CD4-positive, alpha-beta T cell (primary cell): ENCODE measurements around the gene PIBF1. TPM values are rescaled to one million over a fixed set of nuclear protein-coding genes. Genes with fewer than 3 reads are reported as not detected.

Source experiments
- ATAC-seq: fragments of 200-7000 bp; cut with Tn5 transposase; one replicate; pipeline ENCODE4 v1.10.0; 2022; ENCODE audit warnings: mild to moderate bottlenecking; ENCODE audit not compliant: poor library complexity
- CTCF ChIA-PET: fragments of 350-600 bp; sonication (Branson Sonifier 250); formaldehyde crosslinking; loops from one replicate; lab custom pipeline; 2021; ENCODE audit warnings: antibody characterized with exemption, inconsistent platforms; lab: Charles Lee
- POLR2A ChIA-PET: fragments of 350-600 bp; sonication (Branson Sonifier 250); formaldehyde crosslinking; loops from one replicate; lab custom pipeline; 2021; ENCODE audit warnings: antibody characterized with exemption, inconsistent platforms; lab: Charles Lee
- DNase-seq, 14 experiments: peaks; one replicate each; pipeline ENCODE4 v3.0.0-alpha.2; 2013 to 2020; ENCODE audit warnings: mixed read lengths in 2 of 14
- H3K27ac ChIP-seq, 2 donors: one replicate each; pipeline versions ENCODE4 v1.5.1 to v1.7.0; 2013; ENCODE audit warnings: low read length in 2 of 2, low read depth in 1 of 2, mild to moderate bottlenecking in 1 of 2
- H3K27me3 ChIP-seq, 2 experiments: 1 replicate in 1 of 2; 2 replicates in 1 of 2; pipeline versions ENCODE4 v1.6.1 to v1.7.0; 2013; ENCODE audit warnings: low read length in 2 of 2, control low read depth in 1 of 2, mild to moderate bottlenecking in 1 of 2, moderate library complexity in 1 of 2; ENCODE audit not compliant: insufficient read depth in 2 of 2, control insufficient read depth in 1 of 2
- H3K36me3 ChIP-seq: one replicate; pipeline ENCODE4 v1.6.1; 2013; ENCODE audit warnings: low read length, control low read depth; ENCODE audit not compliant: insufficient read depth
- H3K4me1 ChIP-seq: one replicate; pipeline ENCODE4 v1.6.1; 2013; ENCODE audit warnings: low read length, control low read depth; ENCODE audit not compliant: insufficient read depth
- H3K4me3 ChIP-seq: one replicate; pipeline ENCODE4 v1.5.1; 2013; ENCODE audit warnings: mild to moderate bottlenecking, low read length, moderate library complexity
- H3K9me3 ChIP-seq, 2 experiments: 1 replicate in 1 of 2; 2 replicates in 1 of 2; pipeline versions ENCODE4 v1.6.1 to v1.7.0; 2013; ENCODE audit warnings: low read length in 2 of 2, mild to moderate bottlenecking in 2 of 2, control low read depth in 1 of 2, moderate library complexity in 1 of 2; ENCODE audit not compliant: control insufficient read depth in 1 of 2, insufficient read depth in 1 of 2
- H3K27ac Mint-ChIP-seq: one replicate; pipeline ENCODE4 v1.8.0; 2020; ENCODE audit warnings: mixed read lengths
- H3K27me3 Mint-ChIP-seq: one replicate; pipeline ENCODE4 v1.8.0; 2021; ENCODE audit warnings: mixed read lengths
- H3K36me3 Mint-ChIP-seq: one replicate; pipeline ENCODE4 v1.8.0; 2021; ENCODE audit warnings: low read depth, mixed read lengths
- H3K4me1 Mint-ChIP-seq: one replicate; pipeline ENCODE4 v1.8.0; 2021; ENCODE audit warnings: low read depth, mixed read lengths
- H3K4me3 Mint-ChIP-seq: one replicate; pipeline ENCODE4 v1.8.0; 2020; ENCODE audit warnings: mild to moderate bottlenecking, mixed read lengths
- H3K9me3 Mint-ChIP-seq: one replicate; pipeline ENCODE4 v1.8.0; 2020; ENCODE audit warnings: mixed read lengths
- intact Hi-C, 2 experiments: fragments of 100-400 bp; cut with DNase I in 1 of 2; cut with micrococcal nuclease in 1 of 2; formaldehyde crosslinking; loops; one replicate each; pipeline versions ENCODE4 v1.15.1 to v1.9.0; 2023 to 2025; cut with DNase I, micrococcal nuclease
- total RNA-seq, 174 experiments: library from RNA in 2 of 174; stranded (reverse) in 2 of 174; gene quantifications; one replicate each; pipeline ENCODE4 v1.2.3 and lab custom pipeline; 2021 to 2026
- TF ChIP-seq, protein P1 (sequence below): fragments of 200-600 bp; IDR thresholded peaks from one replicate; pipeline ENCODE4 v1.8.0; 2022; ENCODE audit warnings: antibody characterized with exemption, mild to moderate bottlenecking

The PIBF1 gene
- total RNA-seq, 2 experiments from 2014 or later: 22.6 to 22.7 TPM

GRCh38 chr13:72985610-72986009, 203.7 kb downstream of the PIBF1 start:
- no peak overlapping the region for H3K27ac Mint-ChIP-seq
- ChIA-PET POLR2A (interaction anchor here (0.6 kb wide), 1 partner anchor 11 kb away, joined by 3 read pairs; no protein-coding TSS in a partner anchor), CTCF (no interaction called here)
- H3K27ac ChIP-seq: no peak overlapping the region
- H3K9me3 Mint-ChIP-seq: no peaks in the 10 kb centered on the region
- no peaks in the 10 kb centered on the region for H3K9me3 ChIP-seq
- DNase-seq: no peak
- H3K4me1 Mint-ChIP-seq: no peaks in the 10 kb centered on the region
- no peak for ATAC-seq
- TF ChIP-seq, protein P1, sequence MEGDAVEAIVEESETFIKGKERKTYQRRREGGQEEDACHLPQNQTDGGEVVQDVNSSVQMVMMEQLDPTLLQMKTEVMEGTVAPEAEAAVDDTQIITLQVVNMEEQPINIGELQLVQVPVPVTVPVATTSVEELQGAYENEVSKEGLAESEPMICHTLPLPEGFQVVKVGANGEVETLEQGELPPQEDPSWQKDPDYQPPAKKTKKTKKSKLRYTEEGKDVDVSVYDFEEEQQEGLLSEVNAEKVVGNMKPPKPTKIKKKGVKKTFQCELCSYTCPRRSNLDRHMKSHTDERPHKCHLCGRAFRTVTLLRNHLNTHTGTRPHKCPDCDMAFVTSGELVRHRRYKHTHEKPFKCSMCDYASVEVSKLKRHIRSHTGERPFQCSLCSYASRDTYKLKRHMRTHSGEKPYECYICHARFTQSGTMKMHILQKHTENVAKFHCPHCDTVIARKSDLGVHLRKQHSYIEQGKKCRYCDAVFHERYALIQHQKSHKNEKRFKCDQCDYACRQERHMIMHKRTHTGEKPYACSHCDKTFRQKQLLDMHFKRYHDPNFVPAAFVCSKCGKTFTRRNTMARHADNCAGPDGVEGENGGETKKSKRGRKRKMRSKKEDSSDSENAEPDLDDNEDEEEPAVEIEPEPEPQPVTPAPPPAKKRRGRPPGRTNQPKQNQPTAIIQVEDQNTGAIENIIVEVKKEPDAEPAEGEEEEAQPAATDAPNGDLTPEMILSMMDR: no peak
- no peaks in the 10 kb centered on the region for H3K4me1 ChIP-seq
- intact Hi-C loops: no loop called here
- H3K36me3 Mint-ChIP-seq: peaks cover 13% of the 10 kb centered on the region
- no peak overlapping the region for H3K4me3 Mint-ChIP-seq
- no peaks in the 10 kb centered on the region for H3K27me3 Mint-ChIP-seq
- no peak overlapping the region for H3K4me3 ChIP-seq
- H3K27me3 ChIP-seq: no peaks in the 10 kb centered on the region
- no peaks in the 10 kb centered on the region for H3K36me3 ChIP-seq

GRCh38 chr13:72986197-72986596, 204.3 kb downstream of the PIBF1 start:
- TF ChIP-seq, protein P1: no peak
- Histone ChIP-seq H3K27me3 (no peaks in the 10 kb centered on the region), H3K27ac (no peak overlapping the region), H3K4me1 (no peaks in the 10 kb centered on the region), H3K9me3 (no peaks in the 10 kb centered on the region), H3K36me3 (no peaks in the 10 kb centered on the region), H3K4me3 (no peak overlapping the region)
- no peaks in the 10 kb centered on the region for H3K9me3 Mint-ChIP-seq
- CTCF ChIA-PET: no interaction called here
- H3K4me3 Mint-ChIP-seq: no peak overlapping the region
- POLR2A ChIA-PET: interaction anchor here (0.6 kb wide), 1 partner anchor 11 kb away, joined by 3 read pairs; no protein-coding TSS in a partner anchor
- no peak overlapping the region for H3K27ac Mint-ChIP-seq
- no peaks in the 10 kb centered on the region for H3K4me1 Mint-ChIP-seq
- ATAC-seq: no peak
- DNase-seq: no peak
- peaks cover 17% of the 10 kb centered on the region for H3K36me3 Mint-ChIP-seq
- intact Hi-C loops: no loop called here
- no peaks in the 10 kb centered on the region for H3K27me3 Mint-ChIP-seq

GRCh38 chr13:72990953-72991352, 209.0 kb downstream of the PIBF1 start:
- H3K27me3 ChIP-seq: no peaks in the 10 kb centered on the region
- no peak overlapping the region for H3K4me3 ChIP-seq
- H3K9me3 ChIP-seq: no peaks in the 10 kb centered on the region
- DNase-seq (no peak), ATAC-seq (no peak)
- intact Hi-C loops: no loop called here
- peaks cover 2% of the 10 kb centered on the region for H3K36me3 ChIP-seq
- no peak overlapping the region for H3K4me3 Mint-ChIP-seq
- ChIA-PET CTCF (no interaction called here), POLR2A (no interaction called here)
- no peak overlapping the region for H3K27ac ChIP-seq
- no peaks in the 10 kb centered on the region for H3K4me1 Mint-ChIP-seq
- no peak overlapping the region for H3K27ac Mint-ChIP-seq
- H3K36me3 Mint-ChIP-seq: peaks cover 26% of the 10 kb centered on the region
- no peaks in the 10 kb centered on the region for H3K4me1 ChIP-seq
- TF ChIP-seq, protein P1: no peak
- no peaks in the 10 kb centered on the region for H3K27me3 Mint-ChIP-seq
- no peaks in the 10 kb centered on the region for H3K9me3 Mint-ChIP-seq
